Ascending aorta (tissue), 2 donors: ENCODE results near the gene CNTNAP4. TPM values are rescaled to one million over a fixed set of nuclear protein-coding genes. Genes with fewer than 3 reads are reported as not detected.

Experiments
- DNase-seq, 2 donors: peaks; one replicate each; pipeline ENCODE4 v3.0.0-alpha.2; 2019; ENCODE audit warnings: low spot score in 2 of 2
- H3K27ac ChIP-seq, 2 donors: fragments of 200-600 bp; sonication (generic); one replicate each; pipeline ENCODE4 v1.5.1; 2016 to 2017; ENCODE audit warnings: mild to moderate bottlenecking in 1 of 2
- H3K27me3 ChIP-seq: fragments of 200-600 bp; sonication (generic); one replicate; pipeline ENCODE4 v1.5.1; 2017
- H3K36me3 ChIP-seq, 2 donors: fragments of 200-600 bp; sonication (generic); one replicate each; pipeline ENCODE4 v1.5.1; 2016
- H3K4me1 ChIP-seq, 2 donors: fragments of 200-600 bp; sonication (generic); one replicate each; pipeline ENCODE4 v1.5.1; 2016 to 2017; ENCODE audit warnings: mild to moderate bottlenecking in 1 of 2
- H3K4me3 ChIP-seq, 2 donors: fragments of 200-600 bp; sonication (generic); one replicate each; pipeline ENCODE4 v1.5.1; 2016 to 2017; ENCODE audit warnings: mild to moderate bottlenecking in 1 of 2
- H3K9me3 ChIP-seq, 2 donors: fragments of 200-600 bp; sonication (generic); one replicate each; pipeline ENCODE4 v1.5.1; 2016
- CTCF ChIP-seq, 3 experiments: fragments of 200-600 bp in 2 of 3; fragments of 450-650 bp in 1 of 3; sonication (generic) in 2 of 3; IDR thresholded peaks; one replicate each; pipeline ENCODE4 v1.5.1; 2016 to 2019; ENCODE audit warnings: antibody characterized with exemption in 3 of 3, mild to moderate bottlenecking in 1 of 3, moderate library complexity in 1 of 3
- intact Hi-C: fragments of 100-400 bp; cut with DNase I; formaldehyde crosslinking; loops from one replicate; pipeline ENCODE4 v1.15.1; 2023
- total RNA-seq: library from RNA; depleted of rRNA; stranded (reverse); fragments of >200 nt; gene quantifications from one replicate; pipeline ENCODE4 v1.1.0, GENCODE V29; 2016

The CNTNAP4 gene
- total RNA-seq, 1 donor from 2014 or later: not detected

GRCh38 chr16:76237471-76237870 is 39.7 kb upstream of the CNTNAP4 start:
- TF ChIP-seq CTCF (IDR thresholded peaks at IDR 0.05): no peak
- Histone ChIP-seq H3K27me3 (no peaks in the 10 kb centered on the region), H3K4me3 (no peak overlapping the region), H3K4me1 (no peaks in the 10 kb centered on the region), H3K9me3 (no peaks in the 10 kb centered on the region), H3K27ac (no peak overlapping the region), H3K36me3 (no peaks in the 10 kb centered on the region)
- no peak for DNase-seq
- intact Hi-C loops: no loop called here

- Histone ChIP-seq H3K9me3 (no peaks in the 10 kb centered on the region), H3K4me1 (no peaks in the 10 kb centered on the region), H3K27ac (no peak overlapping the region), H3K36me3 (no peaks in the 10 kb centered on the region), H3K27me3 (no peaks in the 10 kb centered on the region), H3K4me3 (no peak overlapping the region)
- DNase-seq: no peak
- intact Hi-C loops: no loop called here
- no peak for TF ChIP-seq CTCF (IDR thresholded peaks at IDR 0.05)
Observed at GRCh38 chr16:76241755-76242154, 35.4 kb upstream of the CNTNAP4 start.

GRCh38 chr16:76243620-76244019 is 33.6 kb upstream of the CNTNAP4 start:
- intact Hi-C loops: no loop called here
- no peaks in the 10 kb centered on the region for H3K36me3 ChIP-seq
- no peak for DNase-seq
- no peak overlapping the region for H3K4me3 ChIP-seq
- H3K27ac ChIP-seq: no peak overlapping the region
- no peaks in the 10 kb centered on the region for H3K27me3 ChIP-seq
- H3K4me1 ChIP-seq: no peaks in the 10 kb centered on the region
- H3K9me3 ChIP-seq: no peaks in the 10 kb centered on the region
- TF ChIP-seq CTCF (IDR thresholded peaks at IDR 0.05): no peak

GRCh38 chr16:76246587-76246986 is 30.6 kb upstream of the CNTNAP4 start:
- Histone ChIP-seq H3K27ac (no peak overlapping the region), H3K27me3 (no peaks in the 10 kb centered on the region), H3K4me1 (no peaks in the 10 kb centered on the region), H3K9me3 (no peaks in the 10 kb centered on the region), H3K36me3 (no peaks in the 10 kb centered on the region), H3K4me3 (no peak overlapping the region)
- no peak for DNase-seq
- no peak for TF ChIP-seq CTCF (IDR thresholded peaks at IDR 0.05)
- intact Hi-C loops: no loop called here

- no peak for TF ChIP-seq CTCF (IDR thresholded peaks at IDR 0.05)
- no peaks in the 10 kb centered on the region for H3K9me3 ChIP-seq
- no peak overlapping the region for H3K27ac ChIP-seq
- intact Hi-C loops: no loop called here
- H3K4me1 ChIP-seq: no peaks in the 10 kb centered on the region
- no peaks in the 10 kb centered on the region for H3K36me3 ChIP-seq
- H3K4me3 ChIP-seq: no peak overlapping the region
- H3K27me3 ChIP-seq: no peaks in the 10 kb centered on the region
- no peak for DNase-seq
Observed at GRCh38 chr16:76265434-76266045, 11.7 kb upstream of the CNTNAP4 start.

- no peaks in the 10 kb centered on the region for H3K36me3 ChIP-seq
- intact Hi-C loops: no loop called here
- no peaks in the 10 kb centered on the region for H3K27me3 ChIP-seq
- H3K4me1 ChIP-seq: no peaks in the 10 kb centered on the region
- H3K4me3 ChIP-seq: no peak overlapping the region
- DNase-seq: no peak
- TF ChIP-seq CTCF (IDR thresholded peaks at IDR 0.05): no peak
- H3K27ac ChIP-seq: no peak overlapping the region
- H3K9me3 ChIP-seq: no peaks in the 10 kb centered on the region
Observed at GRCh38 chr16:76268824-76269223, 8.4 kb upstream of the CNTNAP4 start.
